ENCODE data around the gene KLK6.

The KLK6 gene

DNA sequence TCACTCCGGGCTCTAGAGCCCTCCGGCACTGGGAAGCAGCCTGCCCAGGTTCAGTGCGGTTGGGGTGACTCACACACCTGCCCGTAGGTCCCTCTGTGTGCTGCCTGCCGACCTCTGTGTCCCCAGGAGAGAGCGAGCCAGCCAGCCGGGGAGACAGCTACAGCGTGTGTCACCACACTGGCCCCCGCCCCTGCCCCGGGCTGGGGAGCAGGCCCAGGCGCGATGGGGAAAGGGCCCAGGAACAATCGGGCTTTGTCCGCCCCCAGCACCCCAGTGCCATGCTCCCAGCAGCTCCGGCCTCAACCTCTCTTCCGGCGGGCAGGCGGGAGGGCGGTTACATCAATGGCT, at the start of gene KLK6:
Gene KLK6 (minus strand): TSS at position 179 of the 348 bp plus-strand sequence. CDS start 1,487 bp downstream, outside the sequence.
- DNase-seq = no peak

DNA sequence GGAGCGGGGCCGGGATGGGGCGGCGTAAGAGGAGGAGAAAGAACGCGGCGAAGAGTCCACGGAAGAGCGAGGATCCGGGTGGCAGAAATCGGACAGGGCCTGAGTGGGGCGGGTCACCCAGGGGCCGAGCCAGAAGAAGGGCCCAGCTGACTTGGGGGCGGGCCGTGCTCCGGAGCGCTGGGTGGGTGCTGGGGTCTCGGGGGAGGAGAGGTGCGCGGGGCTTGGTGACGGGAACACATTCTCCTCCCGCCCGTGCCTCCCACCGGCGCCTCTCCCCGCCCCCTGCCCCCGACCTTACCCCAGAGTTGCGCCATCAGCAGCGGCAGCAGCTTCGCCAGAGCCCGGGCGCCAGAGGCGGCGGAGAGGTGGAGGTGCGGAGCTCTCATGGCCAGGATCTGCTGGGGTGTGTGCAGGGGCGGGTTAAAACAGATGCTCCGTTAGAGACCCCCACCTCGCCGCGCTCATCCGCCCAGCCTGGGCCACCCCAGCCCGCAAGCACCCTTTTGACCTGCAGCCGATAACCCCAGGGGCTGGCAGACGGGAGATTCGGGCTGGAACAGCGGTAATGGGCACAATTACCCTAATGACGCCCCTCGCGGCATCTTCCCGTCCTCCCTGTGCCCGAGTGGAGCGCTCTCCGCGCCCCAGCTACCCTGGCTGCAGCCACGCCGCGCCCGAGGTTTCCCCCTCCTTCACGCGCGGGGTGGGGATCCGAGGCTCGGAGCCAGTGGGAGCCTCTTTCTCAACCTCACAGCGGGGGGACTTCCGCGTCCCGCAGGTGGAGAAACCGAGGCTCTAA, 49.6 kb upstream of the KLK6 start:
- DNase-seq = no peak

DNA sequence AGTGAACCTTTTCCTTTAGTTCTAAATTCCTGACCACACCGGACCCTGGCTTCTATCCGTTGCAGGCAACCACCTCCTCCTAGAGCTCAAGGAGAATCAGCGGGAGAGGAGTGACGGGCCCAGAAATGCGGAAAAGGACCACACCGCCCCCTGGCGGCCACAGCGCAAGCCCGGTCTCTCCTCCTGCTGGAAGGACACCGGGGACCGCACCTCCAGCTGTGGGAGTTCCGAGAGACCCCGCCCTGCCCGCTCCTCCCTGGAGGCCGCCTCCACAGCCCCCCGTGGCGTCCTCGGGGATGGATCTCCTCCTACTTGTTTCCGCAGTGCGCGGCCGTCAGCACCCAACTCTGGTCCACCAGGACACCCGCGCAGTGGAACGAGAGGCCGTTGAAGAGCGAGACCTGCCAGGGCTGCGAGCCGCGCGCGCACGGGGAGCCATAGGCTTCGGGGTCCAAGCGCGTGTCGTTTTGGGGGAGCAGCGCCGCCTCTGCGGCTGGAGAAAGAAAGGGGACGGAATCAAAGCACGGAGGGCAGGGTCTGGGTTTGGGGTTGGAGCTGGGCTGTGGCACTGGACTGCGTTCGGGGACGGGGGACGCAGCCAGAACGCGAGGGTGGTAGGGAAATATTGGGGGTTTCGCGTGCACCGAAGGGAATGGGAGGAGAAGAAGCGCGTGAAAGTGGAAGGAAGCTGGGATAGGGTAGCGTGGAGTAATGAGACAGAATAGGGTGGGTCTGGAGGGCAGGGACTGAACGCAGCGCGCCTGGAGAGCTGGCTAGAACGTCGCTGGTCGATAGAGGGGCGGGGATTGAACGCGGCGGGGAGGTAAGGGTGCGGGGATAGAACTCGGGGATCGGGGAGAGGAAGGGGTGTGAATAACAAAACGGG, 47.6 kb upstream of the KLK6 start:
- no peak for DNase-seq

DNA sequence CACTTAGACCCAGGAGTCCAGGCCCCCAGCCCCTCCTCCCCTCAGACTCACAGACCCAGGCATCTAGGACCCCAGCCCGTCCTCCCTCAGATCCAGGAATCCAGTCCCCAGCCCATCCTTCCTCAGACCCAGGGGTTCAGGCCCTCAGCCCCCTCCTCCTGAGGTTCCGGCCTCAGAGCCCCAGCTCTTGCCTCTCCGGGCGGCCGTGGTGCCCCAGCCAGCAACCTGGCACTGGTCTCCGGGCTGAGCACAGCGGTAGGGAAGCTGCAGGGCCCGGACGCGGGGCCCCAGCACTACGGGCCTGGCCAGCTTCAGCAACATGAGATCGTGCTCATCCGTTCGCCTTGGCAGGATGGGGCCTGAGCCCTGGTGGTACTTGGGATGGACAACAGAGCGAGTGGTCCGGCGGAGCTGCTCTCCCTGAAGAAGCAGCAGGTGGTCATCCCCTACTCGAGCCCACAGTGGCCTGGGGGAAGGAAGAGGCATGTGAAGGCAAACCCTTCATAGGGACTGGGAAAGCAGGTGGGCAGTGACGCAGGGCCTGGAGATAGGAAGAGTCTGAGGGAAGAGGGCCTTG, 46.4 kb upstream of the KLK6 start:
- no peak for DNase-seq

DNA sequence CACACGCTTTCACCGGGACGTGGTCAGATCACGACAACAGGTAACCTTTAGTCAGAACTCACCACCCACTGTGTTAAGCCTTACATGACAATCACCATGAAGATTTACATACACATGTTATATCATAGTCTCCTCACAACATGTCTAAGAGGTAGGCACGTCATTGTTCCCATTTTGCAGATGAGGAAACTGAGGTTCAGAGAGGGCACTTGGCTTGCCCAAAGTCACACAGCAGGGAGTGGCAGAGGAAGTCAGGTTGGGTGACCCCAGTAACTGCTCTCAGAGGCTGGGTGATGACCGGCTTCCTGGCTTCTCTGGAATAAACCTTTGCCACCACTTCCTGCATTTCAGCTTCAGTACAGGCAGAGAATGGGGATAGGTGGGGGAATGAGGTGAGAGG, 44.9 kb upstream of the KLK6 start:
- no peak for DNase-seq

DNA sequence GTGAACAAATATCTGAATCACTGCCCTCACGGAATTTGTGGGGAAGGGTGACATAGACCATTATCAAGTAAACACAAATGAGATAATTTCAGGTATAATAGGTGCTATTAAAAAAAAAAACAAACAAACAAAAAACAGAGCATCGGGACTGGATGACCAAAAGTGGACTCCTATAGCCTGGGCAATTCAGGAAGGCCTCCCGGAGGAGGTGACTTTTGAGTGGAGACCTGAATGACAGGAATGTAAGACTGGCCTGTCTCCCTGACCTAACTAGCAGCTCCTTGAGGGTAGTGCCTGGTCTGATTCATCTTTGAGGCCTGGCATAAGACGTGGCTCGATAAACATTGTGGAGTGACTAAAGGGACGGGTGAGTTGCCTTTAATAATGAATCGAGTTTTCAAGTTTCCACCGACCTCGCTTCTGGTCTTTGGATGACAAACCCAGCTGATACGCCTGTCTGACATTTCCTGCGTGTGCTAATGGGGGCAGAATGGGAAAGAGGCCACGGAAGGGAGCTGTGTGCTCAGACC, 43.3 kb upstream of the KLK6 start:
- no peak for DNase-seq

DNA sequence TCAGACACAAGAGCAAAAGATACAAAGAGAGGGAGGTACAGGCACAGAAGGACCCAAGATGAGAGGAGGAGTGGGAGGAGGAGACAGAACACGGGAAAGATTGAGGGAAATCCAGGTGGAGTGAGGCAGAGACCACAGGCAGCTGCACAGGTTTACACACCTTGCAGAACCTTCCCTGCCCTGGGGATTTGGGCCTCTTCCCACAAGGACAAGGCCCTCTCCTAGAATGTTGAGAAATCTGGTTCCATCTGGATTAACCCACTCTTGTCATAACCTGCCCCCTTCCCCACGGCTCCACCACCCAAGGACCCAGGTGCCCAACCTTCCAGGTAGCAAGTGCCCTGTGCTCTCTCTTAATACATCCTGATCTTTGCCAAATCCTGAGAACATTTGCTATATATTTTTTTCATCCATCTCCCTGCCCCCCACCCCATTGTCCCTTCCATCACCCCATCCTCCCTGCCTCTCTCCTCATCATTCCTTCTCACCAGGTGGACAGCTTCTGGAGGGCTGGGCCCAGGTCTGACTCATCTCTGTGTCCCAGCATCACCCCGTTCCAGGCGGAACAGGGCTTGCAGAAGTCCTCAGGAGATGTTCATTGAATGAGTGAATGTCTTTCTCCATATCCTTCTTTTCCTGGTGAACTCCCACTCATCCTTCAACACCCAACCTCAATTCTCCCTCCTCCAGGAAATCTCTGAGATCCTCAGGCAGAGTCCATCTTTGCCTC, 40.8 kb upstream of the KLK6 start:
- DNase-seq = no peak

DNA sequence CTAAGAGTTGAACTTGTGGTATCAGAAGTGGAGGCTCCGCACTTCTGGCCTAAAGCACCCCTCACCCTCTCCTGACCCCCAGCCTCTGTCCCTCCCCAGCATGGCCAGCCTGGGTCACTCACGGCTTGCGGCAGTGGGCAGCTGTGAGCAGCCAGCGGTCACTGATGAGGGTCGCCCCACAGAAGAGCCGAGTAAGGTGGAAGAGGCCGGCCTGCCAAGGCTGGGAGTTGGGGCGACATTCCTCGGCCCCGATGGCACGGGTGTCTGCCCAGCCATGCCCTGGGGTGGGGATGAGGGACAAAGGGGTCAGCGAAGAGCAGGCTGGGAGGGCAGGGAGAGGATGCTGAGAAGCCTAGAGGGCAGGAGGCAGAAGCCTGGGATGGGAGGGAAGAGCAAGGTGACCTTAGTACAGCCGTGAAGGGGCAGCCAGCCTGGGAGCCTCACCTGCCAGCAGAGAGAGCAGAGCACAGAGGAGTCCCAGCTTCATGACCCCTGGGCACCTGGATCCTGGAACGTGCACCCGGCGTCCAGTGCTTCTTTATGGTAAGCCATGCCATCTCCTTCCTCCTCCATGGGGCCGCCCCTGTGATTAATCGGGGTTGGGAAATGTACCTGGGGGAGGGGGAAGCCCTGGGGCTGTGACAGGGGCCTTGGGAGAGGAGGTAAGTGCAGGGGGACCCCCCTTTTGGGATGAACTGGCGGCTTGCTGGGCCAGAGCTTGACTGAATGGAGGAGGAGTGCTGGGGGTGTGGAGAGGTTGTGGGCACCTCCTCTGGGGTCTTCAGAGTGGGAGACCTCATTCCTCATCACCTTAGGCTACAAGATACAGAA, 39.9 kb upstream of the KLK6 start:
- DNase-seq = no peak

DNA sequence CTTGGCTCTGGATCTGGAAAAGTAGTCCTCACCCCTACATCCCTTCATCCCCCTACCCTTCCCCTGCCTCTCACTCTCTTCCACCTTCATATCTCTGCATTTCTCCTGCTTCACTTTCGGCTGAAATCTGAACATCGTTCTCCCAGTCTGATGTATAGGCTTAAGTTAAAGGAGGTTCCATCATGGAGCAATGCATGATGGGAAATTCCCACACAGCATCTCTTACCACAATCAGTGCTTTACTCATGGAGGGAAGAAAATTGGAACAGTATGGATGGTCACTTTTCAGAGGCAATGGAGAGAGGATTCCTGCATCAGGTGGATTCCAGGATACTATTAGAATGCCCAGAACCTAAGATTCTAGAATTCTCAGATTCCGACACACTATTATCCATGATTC, 38.1 kb upstream of the KLK6 start:
- DNase-seq = no peak

DNA sequence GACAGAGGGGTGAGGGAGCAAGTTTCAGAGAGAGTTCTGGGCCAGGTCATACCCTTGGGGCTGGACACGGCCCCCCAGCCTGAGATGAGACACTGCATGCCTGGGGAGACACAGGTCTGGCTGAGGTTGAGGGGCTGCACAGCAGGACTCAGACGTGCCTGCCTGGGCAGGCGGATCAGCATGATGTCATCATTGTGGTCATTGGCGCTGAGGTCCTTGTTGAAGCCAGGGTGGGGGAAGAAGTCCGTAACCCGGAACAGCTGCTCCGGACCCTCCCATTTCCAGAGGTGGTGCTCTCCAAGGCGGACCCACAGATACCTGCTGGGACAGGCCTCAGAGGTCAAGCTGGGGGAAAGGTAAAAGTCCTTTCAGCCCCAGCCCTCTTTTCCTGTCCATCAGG, 37.0 kb upstream of the KLK6 start:
- no peak for DNase-seq

DNA sequence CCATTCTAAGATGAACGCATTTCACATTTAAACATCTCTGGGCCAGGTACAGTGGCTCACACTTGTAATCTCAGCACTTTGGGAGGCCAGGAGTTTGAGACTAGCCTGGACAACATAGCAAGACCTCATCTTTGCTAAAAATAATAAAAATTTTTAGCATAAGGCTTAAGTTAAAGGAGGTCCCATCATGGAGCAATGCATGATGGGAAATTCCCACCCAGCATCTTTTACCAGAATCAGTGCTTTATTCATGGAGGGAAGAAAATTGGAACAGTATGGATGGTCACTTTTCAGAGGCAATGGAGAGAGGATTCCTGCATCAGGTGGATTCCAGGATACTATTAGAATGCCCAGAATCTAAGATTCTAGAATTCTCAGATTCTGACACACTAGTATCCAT, 35.9 kb upstream of the KLK6 start:
- DNase-seq = no peak

DNA sequence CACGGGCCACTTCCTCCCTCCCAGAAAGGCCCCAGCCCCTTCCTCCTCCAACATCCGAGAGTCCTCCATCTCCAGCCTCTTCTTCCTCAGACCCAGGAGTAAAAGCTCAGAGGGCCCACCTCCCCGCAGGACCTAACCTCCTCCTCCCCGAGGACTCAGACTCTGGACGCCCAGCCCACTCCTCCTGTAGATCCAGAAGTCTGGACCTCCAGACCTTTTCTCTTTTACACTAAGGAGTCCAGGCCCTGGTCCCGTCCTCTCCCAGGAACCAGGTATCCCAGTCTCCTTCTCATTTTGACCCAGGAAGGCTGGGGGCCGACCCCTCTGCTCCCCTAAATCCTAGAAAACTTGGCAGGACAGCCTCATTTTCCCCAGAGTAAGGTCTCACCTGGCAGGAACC, 33.9 kb upstream of the KLK6 start:
- no peak for DNase-seq

DNA sequence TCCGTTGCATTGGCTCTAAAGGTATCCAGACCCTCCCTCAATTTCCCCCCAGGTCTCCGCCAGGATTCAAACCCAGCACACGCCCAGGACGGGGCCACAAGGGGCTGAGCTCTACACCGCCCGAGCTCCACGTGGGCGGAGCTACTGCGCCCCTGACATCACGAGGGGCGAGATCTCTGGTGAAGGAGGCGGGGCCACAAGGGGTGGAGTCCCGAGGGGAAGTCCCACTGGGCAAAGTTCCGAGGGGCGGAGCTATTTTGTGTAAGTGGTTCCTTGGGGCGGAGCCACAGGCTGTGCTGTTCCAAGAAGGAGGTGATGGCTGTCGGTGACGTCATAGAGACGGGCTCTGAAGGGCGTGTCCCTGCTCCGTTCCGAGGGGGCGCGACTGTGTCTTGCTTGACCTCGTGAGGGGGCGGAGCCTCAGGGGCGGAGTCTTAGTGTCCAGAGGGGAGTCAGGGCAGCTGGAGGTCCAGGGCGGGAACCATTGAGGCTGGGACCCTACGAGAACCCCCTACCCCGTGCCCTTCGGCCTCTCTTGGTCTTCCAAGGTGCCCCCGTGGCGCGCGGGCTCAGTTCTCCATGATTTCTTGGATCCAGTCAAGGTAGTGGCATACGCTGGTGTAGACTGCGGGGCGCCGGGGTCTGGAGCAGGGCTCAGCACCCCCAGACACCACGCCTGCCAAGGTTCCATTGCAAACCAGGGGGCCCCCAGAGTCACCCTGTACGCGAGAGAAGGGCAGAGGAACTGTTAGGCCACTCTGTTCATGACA, 33.3 kb upstream of the KLK6 start:
- no peak for DNase-seq

DNA sequence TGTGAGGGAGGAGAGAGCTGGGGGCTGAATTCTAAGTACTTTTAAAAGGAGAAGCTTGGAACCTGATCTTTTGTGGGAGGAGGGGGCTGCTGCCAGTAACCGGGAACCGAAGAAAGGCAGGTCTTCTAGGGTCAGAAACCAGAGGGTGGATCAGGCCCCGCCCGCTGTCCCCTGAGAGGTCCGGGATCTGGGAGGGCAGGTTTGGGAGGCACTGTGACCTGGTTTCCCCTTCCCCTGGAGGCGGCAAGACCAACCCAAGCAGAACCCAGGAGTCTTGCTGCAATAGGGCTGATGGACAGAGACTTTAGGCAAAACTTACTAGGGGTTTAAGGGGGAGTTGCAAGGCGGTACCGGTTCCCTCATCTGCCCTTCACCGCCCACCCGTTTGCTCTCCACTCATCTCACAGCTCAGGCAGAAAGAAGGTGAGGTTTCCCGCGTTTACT, 32.7 kb upstream of the KLK6 start:
- DNase-seq = no peak

DNA sequence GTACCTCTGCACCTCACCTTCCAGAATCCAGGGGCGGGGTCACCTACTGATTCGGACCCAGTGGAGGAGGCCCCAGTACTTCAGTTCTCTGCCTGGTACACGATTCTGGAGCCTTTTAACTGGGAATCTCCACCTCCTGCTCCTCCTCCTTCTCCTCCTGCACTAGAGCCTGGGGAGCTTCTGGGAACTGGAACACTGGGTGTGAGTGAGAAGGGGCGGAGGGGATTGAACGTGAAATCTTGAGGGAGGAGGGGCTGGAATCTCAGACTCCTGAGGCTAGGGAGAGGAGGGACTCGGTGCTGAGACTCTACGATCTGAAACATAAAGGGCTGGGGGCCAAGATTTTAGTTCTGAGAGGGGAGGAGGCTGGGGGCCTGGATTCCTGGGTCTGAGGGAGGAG, 32.1 kb upstream of the KLK6 start, which contains the start of gene KLK8:
Gene KLK8 (minus strand): TSS at position 90 of the 400 bp plus-strand sequence. CDS start 437 bp downstream, outside the sequence.
- DNase-seq = no peak

DNA sequence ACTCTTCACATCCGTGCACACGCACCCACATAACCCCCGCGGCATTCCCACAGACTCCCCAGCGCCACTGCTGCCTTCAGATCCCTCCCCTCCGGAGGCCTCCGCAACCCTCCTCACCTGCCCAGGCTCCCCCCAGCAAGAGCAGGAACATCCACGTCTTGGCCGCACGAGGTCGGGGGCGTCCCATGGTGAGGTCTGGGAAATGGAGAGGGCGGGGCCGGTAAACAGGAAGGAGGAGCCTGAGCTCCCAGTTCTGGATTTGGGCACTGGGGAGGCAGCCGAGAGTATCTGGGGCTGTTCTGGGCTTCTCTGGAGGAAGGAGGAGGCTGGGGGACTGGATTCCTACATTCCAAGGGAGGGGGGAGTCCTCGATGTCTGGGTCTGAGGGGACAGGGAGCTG, 31.6 kb upstream of the KLK6 start:
- no peak for DNase-seq

DNA sequence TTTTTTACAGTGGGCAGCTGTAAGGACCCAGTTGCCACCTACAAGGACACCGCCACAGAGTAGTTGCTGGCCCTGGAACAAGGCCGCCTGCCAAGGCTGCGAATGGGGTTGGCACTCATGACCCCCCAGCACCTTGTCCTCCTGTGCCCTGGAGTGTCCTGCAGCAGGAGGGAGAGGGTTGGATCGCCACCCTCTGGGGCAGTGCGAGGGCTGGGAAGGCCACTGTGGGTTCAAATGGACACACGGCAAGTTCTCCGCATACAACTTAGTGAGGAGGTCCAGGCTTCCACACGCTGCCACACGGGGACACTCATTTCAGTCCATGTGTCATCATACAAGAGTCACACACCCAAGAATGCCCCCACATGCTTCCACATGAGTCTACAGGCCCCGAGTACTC, 31.0 kb upstream of the KLK6 start:
- DNase-seq = no peak

DNA sequence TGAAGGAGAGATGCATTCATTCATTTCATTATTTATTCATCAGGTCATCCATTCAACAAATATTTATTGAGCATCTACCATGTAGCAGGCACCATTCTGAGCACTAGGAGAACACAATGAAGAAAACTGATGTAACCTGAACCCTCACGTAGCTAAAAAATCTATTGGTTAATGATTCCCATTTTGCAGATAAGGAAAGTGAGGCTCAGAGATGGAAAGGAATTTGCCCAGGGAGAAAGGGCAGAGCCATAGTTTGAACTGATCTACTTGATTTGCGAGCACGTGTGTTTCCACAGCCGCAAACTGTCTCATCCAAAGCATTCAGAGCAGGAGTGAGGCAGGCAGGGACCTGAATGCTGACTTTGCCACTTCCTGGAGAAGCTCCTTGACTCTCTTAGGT, 29.3 kb upstream of the KLK6 start:
- DNase-seq = no peak

DNA sequence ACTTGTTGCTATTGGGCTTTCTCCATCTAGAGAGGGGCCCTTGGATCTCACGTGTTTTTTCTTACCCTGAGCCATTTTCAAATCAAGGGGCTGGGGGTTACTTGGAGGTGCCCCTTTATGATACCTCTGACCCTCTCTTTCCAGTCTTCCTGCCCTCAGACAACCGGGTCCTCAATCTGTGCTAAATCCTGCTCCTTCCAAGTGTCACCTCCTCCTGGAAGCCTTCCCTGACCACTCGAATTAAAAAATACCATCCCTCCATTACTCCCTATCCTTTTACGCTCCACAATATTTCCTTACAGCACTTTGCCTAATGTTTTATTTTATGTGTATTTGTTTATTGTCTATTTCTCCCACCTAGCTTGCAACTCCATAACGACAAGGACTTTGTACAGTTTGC, 28.7 kb upstream of the KLK6 start:
- no peak for DNase-seq

DNA sequence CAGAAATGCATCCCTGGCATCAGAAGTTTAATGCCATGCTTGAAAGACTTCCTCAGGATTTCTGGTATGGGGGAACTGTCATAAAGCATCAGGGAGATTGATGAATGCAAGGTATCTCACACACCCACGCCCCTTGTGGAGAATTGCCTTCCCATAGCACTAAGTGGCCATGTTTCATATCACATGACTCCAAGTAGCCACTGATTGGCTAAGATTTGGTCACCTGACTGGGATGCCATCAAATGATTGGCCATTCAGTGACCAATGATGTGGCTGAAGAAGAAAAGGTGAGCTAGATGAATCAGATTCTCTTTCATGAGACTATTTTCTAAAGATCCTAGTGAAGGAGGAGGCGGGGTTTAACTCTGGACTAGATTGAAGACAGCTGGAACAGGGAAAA, 24.7 kb upstream of the KLK6 start:
- DNase-seq = no peak

DNA sequence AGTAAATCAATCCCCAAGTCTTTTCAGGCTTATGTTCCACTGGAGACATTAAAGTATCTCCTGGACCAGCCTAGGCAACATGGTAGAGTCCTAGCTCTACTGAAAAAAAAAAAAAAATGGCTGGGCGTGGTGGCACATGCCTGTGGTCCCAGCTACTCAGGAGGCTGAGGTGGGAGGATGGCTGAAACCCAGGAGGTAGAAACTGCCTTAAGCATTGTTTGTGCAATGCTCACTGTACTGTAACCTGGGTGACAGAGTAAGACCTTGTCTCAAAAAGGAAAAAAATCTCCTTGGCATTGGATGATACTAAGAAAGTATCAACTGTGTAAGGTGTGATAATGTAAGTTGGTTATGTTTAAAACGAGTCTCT, 23.3 kb upstream of the KLK6 start:
- DNase-seq = no peak

Measured in GF-D8 (cell line).